GM18508 (cell line): ENCODE data around the gene GALNT9.
"Not testable (repeated sequence)": the region's sequence is repeated elsewhere in the genome, so short reads cannot be mapped to it uniquely, and the experiment has no call there.

ENCODE experiments used
- ATAC-seq: cut with Tn5 transposase; IDR thresholded peaks from one replicate; pipeline ENCODE4 v1.9.1; 2021; ENCODE audit warnings: moderate number of reproducible peaks; ENCODE audit not compliant: insufficient read depth, unreplicated experiment

The GALNT9 gene

DNA sequence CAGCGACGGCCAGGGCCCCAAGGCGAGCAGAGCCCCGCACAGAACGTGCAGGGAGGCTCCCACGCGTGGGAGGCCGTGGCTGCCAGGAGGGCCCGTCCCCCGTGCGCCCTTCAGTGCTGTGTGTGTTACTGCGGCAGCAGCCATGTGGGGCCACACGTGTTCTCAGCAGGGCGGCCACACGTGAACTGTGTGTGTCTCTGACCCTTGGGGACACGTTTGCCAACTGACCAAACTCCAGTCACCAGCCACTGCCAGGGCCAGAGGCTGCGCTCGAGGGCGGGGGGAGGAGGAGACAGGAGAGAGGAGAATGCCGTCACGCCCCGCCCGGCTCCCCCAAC is 57.7 kb downstream of the GALNT9 start:
- ATAC-seq: no peak

DNA sequence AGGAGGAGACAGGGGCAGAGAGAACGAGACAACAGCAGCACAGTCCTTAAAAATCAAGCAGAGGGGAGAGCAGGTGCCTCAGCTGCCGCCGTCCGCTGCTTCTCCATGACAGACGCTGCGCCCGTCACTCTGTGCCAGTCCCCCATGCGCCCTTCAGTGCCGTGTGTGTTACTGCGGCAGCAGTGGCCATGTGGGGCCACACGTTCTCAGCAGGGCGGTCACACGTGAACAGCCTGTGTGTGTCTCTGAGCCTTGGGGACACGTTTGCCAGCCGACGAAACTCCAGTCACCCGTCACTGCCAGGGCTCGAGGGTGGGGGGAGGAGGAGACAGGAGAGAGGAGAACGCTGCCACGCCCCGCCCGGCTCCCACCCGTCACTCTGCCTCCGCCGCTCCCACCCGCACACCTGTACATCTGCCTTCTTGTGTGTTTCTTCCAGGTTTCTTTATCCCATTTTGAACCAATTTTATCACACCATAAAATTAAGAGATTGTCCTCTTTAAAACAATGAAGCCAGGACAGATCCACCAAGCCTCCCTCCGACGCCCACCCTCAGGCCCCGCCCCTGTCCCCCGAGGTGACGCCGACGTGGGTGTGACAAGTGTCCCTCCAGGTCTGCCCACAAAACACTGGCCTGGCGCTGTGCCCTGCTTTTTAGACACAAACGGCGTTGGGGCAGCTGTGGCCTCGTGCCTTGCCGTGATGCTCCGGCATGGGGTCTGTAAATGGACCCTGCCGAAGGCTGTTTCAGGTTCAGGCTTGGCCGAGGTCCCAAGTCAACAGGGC is 58.2 kb downstream of the GALNT9 start:
- no peak for ATAC-seq

DNA sequence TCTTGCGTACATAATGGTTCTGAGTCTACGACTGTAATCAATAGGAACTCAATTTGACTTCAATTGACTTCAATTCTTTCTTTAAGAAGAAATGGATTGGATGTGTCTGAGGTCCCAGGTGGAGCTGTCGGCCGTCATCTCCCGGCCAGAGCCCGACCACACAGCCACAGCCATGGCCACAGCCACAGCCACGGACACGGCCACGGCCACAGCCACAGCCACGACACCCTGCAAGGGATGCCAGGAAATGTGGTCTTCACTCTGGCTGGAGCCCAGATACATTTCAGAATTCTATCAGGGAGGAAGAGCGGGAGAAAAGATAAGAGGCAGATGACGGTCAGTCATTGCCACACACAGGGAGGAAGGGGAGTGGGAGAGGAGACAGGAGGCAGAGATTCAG is 58.9 kb downstream of the GALNT9 start:
- ATAC-seq: no peak

DNA sequence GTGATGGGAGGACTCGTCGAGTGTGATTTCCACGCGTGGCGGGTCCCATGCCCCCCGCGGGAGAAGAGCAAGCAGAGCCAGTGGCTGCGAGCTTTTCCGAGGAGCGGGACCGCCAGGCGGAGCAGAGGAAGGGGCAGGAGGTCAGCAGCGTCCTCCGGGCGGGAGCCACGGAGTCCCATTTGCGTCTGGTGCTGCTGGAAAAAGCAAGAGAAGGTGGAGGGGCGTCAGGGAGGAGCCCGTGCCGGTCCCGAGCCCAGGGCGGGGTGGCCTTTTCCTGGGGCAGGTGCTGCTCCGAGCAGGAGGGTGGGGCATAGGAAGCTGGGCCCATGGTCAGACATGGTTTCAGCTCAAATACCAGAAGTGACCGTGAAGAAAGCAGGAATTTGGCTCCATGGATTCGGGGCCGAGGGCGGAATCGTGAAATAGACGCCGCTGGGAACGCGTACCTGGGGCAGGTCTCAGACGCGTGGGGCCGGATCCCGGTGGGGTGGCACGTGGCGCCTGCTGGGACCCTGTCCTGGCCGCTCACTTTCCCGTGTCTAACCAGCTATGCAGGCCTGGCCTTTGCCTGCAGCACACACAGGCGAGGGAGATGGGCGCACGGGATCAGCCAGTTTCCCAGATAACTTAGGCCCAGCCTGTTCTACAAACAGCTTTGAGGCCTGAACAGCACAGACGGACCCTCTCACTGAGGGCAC is 60.0 kb downstream of the GALNT9 start:
- no peak for ATAC-seq

DNA sequence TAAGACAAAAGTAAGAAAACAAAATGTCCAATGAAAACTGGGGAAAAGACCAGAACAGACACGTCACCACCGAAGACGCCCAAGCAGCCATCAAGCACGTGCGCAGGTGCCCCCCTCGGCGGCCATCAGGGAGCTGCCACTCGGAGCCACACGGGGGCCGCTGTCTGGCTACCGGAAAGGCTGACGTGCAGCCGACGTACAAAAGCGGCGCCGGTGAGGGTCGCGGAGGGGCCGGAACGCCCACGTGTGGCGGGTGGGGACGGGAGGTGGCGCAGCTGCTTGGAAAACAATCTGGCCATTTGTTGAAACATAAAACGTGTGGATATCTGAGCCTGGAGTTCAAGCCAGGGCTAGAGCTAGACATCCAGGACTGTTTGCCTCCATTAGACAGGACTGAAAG is 60.7 kb downstream of the GALNT9 start:
- no peak for ATAC-seq

DNA sequence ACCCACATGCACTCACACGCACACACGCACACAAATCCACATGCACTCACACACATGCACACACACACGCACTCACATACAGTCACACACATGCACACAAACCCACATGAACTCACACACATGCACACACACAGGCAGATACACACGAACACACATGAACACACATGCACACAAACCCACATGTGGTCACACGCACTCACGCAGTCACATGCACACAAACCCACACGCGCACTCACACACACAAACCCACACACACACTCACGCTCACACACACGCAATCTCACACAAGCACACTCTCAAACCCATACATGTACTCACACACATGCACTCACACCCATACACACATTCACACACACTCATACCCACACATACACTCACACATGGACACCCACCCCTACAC is 61.5 kb downstream of the GALNT9 start:
- no peak for ATAC-seq

DNA sequence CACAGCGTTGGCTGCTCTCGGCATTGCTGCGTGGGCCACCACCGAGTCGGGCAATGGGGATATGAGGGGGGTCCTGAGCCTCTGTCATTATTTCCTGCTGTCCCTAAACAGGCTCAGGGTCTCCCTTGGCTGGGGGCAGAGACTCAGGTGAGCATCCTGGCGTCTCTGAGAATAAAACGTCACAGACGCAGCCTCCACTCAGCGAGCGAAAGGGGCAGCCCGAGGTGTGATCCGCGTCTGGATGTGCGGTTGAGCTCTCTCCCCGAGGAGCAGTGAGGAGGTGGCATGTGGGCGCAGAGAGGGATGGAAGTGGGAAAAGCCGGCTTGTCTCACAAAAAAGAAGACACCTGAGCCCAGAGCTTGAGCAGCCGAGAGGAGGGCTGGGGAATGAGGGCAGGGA is 62.6 kb downstream of the GALNT9 start:
- ATAC-seq: no peak

DNA sequence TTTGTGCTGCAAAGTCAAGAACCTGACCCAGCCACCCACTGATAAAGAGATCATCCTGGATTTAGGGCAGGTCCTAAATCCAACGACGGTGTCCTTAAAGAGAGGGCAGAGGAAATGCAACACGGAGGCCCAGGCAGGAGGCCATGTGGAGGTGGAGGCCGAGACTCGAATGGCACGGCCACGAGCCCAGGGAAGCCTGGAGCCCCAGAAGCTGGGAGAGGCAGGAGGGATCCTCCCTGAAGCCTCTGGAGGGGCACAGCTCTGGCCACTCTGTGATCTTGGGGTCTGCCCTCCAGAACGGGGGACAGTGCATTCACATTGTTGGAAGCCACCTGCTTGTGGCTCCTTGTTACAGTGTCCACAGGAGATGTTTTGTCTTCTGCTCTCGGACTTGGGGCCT is 63.0 kb downstream of the GALNT9 start:
- no peak for ATAC-seq

DNA sequence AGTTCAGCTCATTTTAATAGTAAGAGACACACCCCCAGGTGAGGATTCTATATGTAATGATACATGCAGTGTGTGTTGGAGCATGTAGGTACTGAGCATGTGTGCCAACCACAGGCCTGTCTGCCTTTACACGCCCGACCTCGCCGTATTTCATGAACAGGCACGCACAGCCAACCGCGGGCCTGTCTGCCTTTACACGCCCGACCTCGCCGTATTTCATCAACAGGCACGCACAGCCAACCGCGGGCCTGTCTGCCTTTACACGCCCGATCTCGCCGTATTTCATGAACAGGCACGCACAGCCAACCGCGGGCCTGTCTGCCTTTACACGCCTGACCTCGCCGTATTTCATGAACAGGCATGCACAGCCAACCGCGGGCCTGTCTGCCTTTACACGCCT is 63.6 kb downstream of the GALNT9 start:
- ATAC-seq: not testable (repeated sequence)

DNA sequence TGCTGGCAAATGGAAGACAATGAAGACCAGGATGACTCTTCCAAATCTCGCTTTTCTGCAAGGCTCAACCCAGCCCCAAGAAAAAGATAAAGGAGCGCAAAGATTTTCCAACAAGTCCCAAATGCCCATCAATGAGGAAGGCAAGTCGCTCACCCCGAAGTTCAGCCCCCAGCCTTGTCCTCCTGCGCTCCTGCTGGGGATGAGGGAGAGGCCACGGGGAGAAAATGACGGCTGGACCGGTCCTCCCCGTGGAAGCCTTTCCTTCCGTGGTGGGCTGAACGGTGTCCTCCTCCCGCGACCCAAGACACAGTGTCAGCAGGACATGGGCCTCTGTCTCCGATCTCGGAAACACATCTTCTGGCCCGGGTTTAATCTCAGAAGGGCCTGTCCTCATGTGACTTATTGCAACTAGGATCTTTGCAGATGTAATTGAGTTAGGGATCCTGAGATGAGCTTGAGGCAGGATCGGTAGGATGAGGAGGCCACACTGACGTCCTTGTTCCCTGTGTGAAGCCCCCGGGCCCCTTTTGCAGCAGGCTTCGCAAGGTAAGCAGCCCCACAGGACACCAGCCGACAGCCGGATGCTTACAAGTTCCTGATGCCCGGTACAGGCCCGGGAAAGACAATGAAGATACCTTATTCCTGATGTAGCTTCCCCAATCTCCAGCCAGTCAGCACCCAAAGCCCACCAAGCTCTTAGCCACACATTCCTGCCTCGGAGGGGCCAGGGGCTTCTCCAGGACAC is 64.2 kb downstream of the GALNT9 start:
- no peak for ATAC-seq

DNA sequence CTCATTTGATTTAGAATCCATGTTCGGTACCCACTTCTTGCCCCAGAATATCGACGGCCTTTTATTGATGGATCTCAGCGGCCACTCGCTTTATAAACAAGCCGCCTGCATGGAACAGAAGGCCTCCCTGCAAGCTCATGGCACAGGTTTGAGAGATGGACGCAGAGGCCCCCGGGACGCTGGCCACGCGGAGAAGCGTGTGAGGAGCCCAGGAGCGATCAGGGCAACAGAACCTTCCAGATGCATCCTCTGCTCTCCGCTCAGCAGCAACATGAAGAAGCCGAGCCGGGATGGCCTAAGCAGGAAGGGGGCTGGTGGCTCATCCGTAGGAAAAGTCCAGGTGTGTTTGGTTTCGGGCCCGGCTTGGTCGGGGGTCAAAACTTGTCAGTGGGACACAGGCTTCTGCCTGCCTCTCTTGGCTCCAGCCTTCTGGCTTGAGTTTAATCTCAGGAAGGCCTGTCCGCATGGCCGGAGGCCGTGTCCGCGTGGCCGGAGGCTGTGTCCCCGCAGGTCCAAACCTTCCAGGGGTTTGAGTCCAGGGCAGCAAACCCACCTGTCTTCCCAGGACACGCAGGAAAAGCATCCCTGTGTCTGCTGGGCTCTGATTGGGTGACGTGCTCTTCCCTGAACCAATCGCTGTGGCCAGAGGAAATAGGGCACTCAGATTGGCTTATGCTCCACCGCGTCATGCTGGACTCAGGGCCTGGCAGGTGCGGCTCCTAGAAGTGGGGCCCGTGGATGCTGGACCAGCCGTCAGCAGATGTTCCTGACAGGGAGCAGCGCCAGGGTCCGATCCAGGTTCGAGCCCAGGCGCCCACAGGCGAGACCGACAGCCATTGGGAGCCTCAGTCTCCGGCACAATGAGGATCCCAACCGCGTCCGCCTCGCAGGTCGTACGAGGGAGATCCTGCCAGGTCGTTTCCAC is 65.0 kb downstream of the GALNT9 start:
- ATAC-seq: no peak

DNA sequence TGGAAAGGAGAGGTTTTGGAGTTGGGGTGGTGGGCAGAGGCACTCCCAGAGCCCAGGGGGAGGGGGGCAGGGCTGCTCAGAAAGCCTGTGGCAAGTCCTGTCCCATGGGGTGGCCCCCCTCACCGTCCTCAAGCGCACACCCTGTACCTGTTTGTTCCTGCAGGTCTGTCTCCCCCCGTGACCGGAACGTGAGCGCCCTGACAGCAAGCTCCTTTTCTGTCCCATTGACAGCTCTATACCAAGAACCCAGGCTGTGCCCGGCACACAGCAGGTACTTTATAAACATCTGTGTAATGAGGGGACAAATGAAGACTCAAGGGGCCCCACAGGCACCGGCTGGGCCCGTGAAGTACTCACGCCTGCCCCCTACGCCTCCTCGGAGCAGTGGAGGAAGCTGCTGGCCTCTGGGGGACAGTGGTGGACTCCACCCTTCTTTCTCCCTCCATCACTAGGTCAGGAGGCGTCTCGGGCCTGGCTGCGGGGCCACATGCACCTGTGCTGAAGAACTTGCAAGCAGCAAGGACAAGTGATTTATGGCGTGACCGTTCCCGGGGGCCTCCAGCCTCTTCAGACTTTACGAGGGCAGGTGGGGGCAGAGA is 65.8 kb downstream of the GALNT9 start:
- ATAC-seq: no peak

DNA sequence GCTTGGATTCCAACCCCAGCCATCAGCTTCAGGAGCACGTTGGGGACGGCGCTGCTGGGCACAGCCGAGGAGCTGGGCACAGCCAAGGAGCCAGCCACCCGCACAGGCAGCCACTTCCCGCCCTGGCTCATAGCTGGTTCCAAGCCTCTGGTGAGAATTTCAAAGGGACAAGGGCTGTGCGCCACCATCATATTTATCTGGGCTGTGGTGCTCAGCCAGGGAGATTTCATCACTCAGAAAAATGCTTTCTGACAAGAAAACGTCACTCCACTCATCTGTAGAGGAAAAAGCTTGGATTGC is 66.4 kb downstream of the GALNT9 start:
- no peak for ATAC-seq

DNA sequence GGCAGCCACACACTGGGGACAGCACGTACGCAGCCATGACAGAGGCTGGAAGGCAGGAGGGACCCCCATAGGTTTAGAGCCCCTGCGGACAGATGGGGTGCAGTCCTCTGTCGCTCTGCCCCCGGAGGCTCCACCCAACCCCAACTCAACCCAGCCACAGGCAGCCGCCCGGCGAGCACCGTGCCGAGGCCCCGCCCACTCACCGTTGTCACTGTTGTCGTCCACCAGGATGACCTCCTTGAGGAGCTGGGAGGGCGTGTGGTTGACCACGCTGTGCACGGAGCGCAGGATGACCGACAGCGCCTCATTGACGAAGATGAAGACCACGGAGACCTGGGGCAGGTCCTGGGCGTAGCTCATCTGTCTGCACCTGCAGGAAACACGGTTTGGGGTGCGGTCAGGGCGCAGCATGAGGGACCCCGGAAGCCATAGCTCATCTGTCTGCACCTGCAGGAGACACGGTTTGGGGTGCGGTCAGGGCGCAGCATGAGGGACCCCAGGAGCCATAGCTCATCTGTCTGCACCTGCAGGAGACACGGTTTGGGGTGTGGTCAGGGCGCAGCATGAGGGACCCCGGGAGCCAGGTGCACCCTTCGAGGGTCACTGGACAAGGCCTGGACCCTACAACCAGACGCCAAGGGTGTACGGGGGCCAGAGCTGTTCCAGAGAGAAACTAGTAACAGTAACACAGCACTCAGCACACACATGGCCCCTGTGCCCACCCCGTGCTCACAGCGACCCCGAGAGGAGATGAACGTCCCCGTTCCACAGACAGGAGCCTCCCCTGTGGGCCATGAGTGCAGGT is 66.9 kb downstream of the GALNT9 start:
- no peak for ATAC-seq

DNA sequence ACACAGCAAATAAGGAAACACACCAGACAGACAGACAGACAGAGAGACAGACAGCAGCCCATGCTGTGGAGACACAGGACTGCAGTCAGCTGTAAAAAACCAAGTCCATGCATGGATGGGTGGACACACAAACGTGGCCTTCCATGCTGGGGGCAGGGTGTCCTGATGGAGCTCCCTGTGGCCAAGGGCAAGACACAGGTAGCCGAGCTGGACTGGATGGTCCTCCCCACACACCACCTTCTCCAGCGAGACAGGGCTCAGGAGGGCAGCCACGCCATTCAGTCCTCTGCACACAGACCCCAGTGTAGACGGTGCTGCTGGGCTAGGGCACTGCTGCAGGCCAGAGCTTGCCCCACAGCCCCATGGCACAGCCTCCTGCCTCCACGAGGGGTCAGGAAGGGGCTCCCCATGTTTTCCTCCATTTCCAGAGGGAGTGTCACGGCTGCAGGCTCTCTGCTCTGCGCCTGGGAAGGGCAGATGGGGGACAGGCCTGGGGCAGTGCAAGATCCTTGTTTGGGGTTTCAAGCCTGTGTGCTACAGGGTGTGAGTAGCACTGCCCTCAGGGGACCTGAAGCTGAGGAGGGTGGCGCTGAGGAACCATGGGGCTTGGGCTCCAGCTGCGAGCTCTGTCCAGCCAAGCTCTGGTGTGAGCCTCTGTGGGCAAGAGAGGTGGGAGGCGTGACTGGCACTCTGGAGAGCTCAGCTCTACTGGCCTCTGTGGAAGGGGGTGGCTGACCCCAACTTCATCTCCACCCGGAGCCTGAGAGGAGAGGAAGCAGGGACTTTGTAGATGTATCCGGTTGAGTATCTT is 67.9 kb downstream of the GALNT9 start:
- ATAC-seq: no peak

DNA sequence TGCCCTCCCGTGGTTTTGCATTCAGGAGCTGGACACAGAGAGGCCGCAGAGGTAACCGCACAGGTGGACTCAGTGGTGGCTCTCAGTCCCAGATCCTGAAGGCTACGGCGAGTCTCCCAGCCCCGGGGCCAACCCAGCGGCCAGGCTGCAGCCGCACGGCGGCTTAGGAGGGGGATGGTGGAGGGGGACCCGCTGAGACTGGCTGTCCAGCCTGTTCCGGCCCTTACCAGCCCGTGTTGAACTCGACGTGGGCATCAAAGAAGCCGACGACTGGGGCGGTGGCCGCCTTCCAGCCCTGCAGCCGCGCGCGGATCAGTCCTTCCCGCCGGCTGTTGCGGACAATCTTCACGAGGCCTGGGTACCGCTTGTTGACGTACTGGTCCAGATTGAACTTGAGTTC is 68.7 kb downstream of the GALNT9 start:
- ATAC-seq: no peak

DNA sequence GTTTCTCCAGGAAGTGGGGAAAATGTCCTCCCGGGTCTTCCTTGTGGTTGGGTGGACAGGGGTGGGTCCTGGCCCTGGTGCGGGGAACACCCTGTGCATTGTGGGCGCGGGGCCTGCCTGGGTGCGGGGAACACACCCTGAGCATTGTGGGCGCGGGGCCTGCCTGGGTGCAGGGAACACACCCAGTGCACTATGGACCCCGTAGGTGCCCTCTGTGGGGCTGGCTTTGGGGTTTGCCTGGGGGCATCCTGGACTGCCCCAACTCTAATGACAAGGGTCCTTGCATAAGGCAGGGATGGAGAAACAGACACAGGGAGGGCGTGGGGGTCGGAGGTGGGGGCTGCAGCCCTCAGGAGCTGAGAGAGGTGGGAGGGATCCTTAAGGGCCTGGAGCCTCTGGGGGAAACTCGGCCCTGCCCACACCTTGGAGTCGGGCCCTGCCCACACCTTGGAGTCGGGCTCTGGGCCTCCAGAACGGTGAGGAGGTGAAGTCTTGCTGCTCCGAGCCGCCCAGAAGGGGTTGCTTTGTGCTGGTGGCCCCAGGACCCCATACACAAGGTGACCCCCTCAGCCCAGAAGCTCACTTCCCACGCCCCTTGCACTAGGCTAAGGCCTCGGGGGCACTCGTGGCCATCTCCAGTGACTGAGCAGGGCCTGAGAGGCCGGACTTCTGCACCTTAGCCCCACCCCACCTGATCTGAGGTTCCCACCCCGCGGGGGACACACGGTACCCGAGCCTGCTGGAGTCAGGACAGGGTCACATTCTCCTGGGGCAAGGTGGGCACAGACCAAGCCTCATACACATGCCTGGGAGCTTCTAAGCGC is 69.3 kb downstream of the GALNT9 start:
- no peak for ATAC-seq

DNA sequence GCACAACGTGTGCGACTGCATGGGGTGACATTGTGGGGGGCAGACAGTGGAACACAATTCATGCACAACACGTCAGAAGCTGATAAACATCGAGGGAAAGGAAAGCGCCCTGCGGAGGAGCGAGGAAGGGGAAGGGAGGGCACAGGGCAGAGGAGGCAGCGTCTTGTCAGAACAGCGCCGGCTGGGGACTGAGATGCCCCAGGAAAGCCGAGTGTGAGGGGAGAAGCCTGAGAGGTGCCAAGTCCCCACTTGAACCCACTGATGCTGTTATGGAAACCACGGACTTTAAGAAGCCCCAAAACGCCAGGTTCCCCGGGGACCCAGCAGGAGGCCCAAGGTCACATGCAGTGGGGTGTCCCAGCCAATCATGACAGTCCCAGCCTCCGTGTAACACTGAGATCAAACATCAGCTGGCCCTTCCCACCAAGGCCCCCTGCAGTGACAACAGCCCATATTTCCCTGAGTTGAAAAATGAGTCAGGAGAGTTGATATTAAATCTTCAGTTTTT is 70.0 kb downstream of the GALNT9 start:
- no peak for ATAC-seq
